WTC11 (cell line): ENCODE data around the gene ATCAY. TPM values are rescaled to one million over a fixed set of nuclear protein-coding genes. Genes with fewer than 3 reads are reported as not detected.
A peak's percentile ranks its signal among the peaks of the same experiment; 100 is the strongest.

Experiments used
- ATAC-seq: fragments of 200-7000 bp; cut with Tn5 transposase; 2 replicates; pipeline ENCODE4 v1.10.0; 2021; ENCODE audit warnings: mild to moderate bottlenecking, moderate library complexity
- Bru-seq: library from RNA; stranded (reverse); fragments of 400-500 nt; gene quantifications from one replicate; lab custom pipeline; 2021; lab: Mats Ljungman, UMichigan
- CTCF ChIA-PET: fragments of 300-600 bp; sonication (Branson Sonifier 250); formaldehyde crosslinking; loops from one replicate; lab custom pipeline; 2021; ENCODE audit warnings: antibody characterized with exemption; lab: Charles Lee
- POLR2A ChIA-PET: fragments of 350-600 bp; sonication (Branson Sonifier 250); formaldehyde crosslinking; loops from one replicate; lab custom pipeline; 2021; ENCODE audit warnings: antibody characterized with exemption; lab: Charles Lee
- DNase-seq: peaks from one replicate; pipeline ENCODE4 v3.0.0; 2021; ENCODE audit warnings: low spot score
- H3K27ac Mint-ChIP-seq: 2 replicates; pipeline ENCODE4 v1.8.0; 2021; ENCODE audit warnings: mixed read lengths
- H3K27me3 Mint-ChIP-seq: 2 replicates; pipeline ENCODE4 v1.8.0; 2021; ENCODE audit warnings: low read depth, mild to moderate bottlenecking, moderate library complexity, mixed read lengths
- H3K36me3 Mint-ChIP-seq: 2 replicates; pipeline ENCODE4 v1.8.0; 2021; ENCODE audit warnings: mixed read lengths
- H3K4me1 Mint-ChIP-seq: 2 replicates; pipeline ENCODE4 v1.8.0; 2022; ENCODE audit warnings: mixed read lengths
- H3K4me3 Mint-ChIP-seq: 2 replicates; pipeline ENCODE4 v1.8.0; 2021; ENCODE audit warnings: mild to moderate bottlenecking, moderate library complexity, mixed read lengths
- H3K9me3 Mint-ChIP-seq: 2 replicates; pipeline ENCODE4 v1.8.0; 2021; ENCODE audit warnings: mixed read lengths
- AFF4 ChIP-seq: sonication (generic); formaldehyde crosslinking; IDR thresholded peaks from 2 replicates; pipeline ENCODE4 v1.8.1; 2023; ENCODE audit warnings: mild to moderate bottlenecking, missing genetic modification reagents, borderline replicate concordance
- ATF6 ChIP-seq: sonication (generic); formaldehyde crosslinking; IDR thresholded peaks from 2 replicates; pipeline ENCODE4 v1.8.1; 2023; ENCODE audit warnings: mild to moderate bottlenecking, missing genetic modification reagents
- E2F1 ChIP-seq: sonication (generic); formaldehyde crosslinking; IDR thresholded peaks from 2 replicates; pipeline ENCODE4 v1.8.0; 2022; ENCODE audit warnings: mild to moderate bottlenecking, missing genetic modification reagents
- E2F5 ChIP-seq: sonication (generic); formaldehyde crosslinking; IDR thresholded peaks from 2 replicates; pipeline ENCODE4 v1.8.1; 2022; ENCODE audit warnings: mild to moderate bottlenecking, moderate library complexity, missing genetic modification reagents
- ETV6 ChIP-seq: sonication (generic); formaldehyde crosslinking; IDR thresholded peaks from 2 replicates; pipeline ENCODE4 v1.8.1; 2022; ENCODE audit warnings: mild to moderate bottlenecking, missing genetic modification reagents
- FOXK1 ChIP-seq: sonication (generic); formaldehyde crosslinking; IDR thresholded peaks from 2 replicates; pipeline ENCODE4 v1.8.0; 2022; ENCODE audit warnings: mild to moderate bottlenecking, moderate library complexity, missing genetic modification reagents
- GABPB1 ChIP-seq: sonication (generic); formaldehyde crosslinking; IDR thresholded peaks from 2 replicates; pipeline ENCODE4 v1.8.1; 2023; ENCODE audit warnings: mild to moderate bottlenecking, missing genetic modification reagents
- NR2C2 ChIP-seq: sonication (generic); formaldehyde crosslinking; IDR thresholded peaks from 2 replicates; pipeline ENCODE4 v1.8.0; 2022; ENCODE audit warnings: mild to moderate bottlenecking, missing genetic modification reagents
- OVOL2 ChIP-seq: fragments of 250-450 bp; sonication (Bioruptor Pico); IDR thresholded peaks from 2 replicates; pipeline ENCODE4 v1.9.0; 2021; ENCODE audit warnings: mild to moderate bottlenecking, borderline replicate concordance
- SOX15 ChIP-seq: fragments of 250-450 bp; sonication (Bioruptor Pico); IDR thresholded peaks from 2 replicates; pipeline ENCODE4 v1.9.0; 2021; ENCODE audit warnings: mild to moderate bottlenecking
- USF1 ChIP-seq: sonication (generic); formaldehyde crosslinking; IDR thresholded peaks from 2 replicates; pipeline ENCODE4 v1.8.0; 2022; ENCODE audit warnings: mild to moderate bottlenecking, missing genetic modification reagents
- ZNF121 ChIP-seq: sonication (generic); formaldehyde crosslinking; IDR thresholded peaks from 2 replicates; pipeline ENCODE4 v1.8.0; 2023; ENCODE audit warnings: missing genetic modification reagents
- ZNF416 ChIP-seq: fragments of 250-450 bp; sonication (Bioruptor Pico); IDR thresholded peaks from 2 replicates; pipeline ENCODE4 v1.9.0; 2021; ENCODE audit warnings: mild to moderate bottlenecking, inconsistent platforms
- ZNF423 ChIP-seq: fragments of 250-450 bp; sonication (Bioruptor Pico); IDR thresholded peaks from 2 replicates; pipeline ENCODE4 v2.1.2; 2022; ENCODE audit warnings: mild to moderate bottlenecking, moderate library complexity
- long read RNA-seq, 3 experiments: library from RNA in 1 of 3; library from capped mRNA in 1 of 3; library from polyadenylated mRNA in 1 of 3; unstranded in 2 of 3; stranded (forward) in 1 of 3; transcript quantifications; one replicate each; pipeline ENCODE4 v2.0.0, GENCODE V29; 2021
- total RNA-seq: library from RNA; stranded (reverse); gene quantifications from 3 replicates; pipeline ENCODE4 v1.2.3, GENCODE V29; 2021

The ATCAY gene
- total RNA-seq (21.1 to 23.5 TPM (median 21.3 TPM) in 3 replicates), Bru-seq, nascent RNA (percentile 42 among the genes with signal in this experiment)
- long read RNA-seq, experiment 1, full-length matches to known transcripts = 15 of 37 reads
- long read RNA-seq, experiment 1, partial matches to known transcripts = 19 of 37 reads
- long read RNA-seq, experiment 1, other reads (novel, unspliced or antisense) = 3 of 37 reads
- long read RNA-seq, experiment 2, full-length matches to known transcripts = 5 of 27 reads
- long read RNA-seq, experiment 2, partial matches to known transcripts = 19 of 27 reads
- long read RNA-seq, experiment 2, other reads (novel, unspliced or antisense) = 3 of 27 reads
- long read RNA-seq, experiment 3 = 0 reads

GRCh38 chr19:3880471-3881271, at the start of gene ATCAY:
TSS of gene ATCAY (plus strand) at chr19:3880685. CDS start at chr19:3885768, 5,083 bp downstream.
- Mint-ChIP-seq H3K4me1 (peaks cover 13% of the 10 kb centered on the region; the same call in 1 of the 2 replicates), H3K27ac (peak within 1 kb of the TSS; percentile 54; the same call in 1 of the 2 replicates), H3K36me3 (no peaks in the 10 kb centered on the region), H3K4me3 (peak within 1 kb of the TSS; percentile 85), H3K9me3 (no peaks in the 10 kb centered on the region), H3K27me3 (peaks cover 10% of the 10 kb centered on the region)
- TF ChIP-seq USF1 (peak; percentile 21; the same call in 1 of the 2 replicates), ETV6 (CRISPR knock-in tag) (0 out of 2 replicates have a peak, but pooled peaks have one; percentile 36), NR2C2 (no peak)
- ChIA-PET POLR2A (interaction anchor here (0.7 to 2.0 kb wide), 8 partner anchors 10 to 352 kb away, joined by 3 to 16 read pairs (median 4); partner anchors contain the start of genes EEF2, NMRK2, PIAS4 and ZFR2), CTCF (interaction anchor here (0.6 to 2.6 kb wide), 26 partner anchors 9 to 1870 kb away, joined by 3 to 28 read pairs (median 5); partner anchors contain the start of genes DAPK3, MRPL54, NMRK2 and ZFR2)
- ATAC-seq (peak; percentile 71), DNase-seq (peak; percentile 69)

GRCh38 chr19:3831601-3832000, 48.9 kb upstream of the ATCAY start:
- Mint-ChIP-seq H3K4me3 (no peak overlapping the region), H3K36me3 (no peaks in the 10 kb centered on the region)

GRCh38 chr19:3832001-3832400, 48.5 kb upstream of the ATCAY start:
- Mint-ChIP-seq H3K4me3 (no peak overlapping the region), H3K27ac (no peak overlapping the region), H3K4me1 (no peaks in the 10 kb centered on the region), H3K27me3 (no peaks in the 10 kb centered on the region; the same call in 1 of the 2 replicates), H3K9me3 (peaks cover 4% of the 10 kb centered on the region), H3K36me3 (peaks cover 1% of the 10 kb centered on the region; the same call in 1 of the 2 replicates)
- ATAC-seq = no peak
- ChIA-PET POLR2A (interaction anchor here (0.6 to 0.7 kb wide), 2 partner anchors 156 to 1162 kb away, joined by 3 to 5 read pairs; no protein-coding TSS in a partner anchor), CTCF (interaction anchor here (2.0 to 2.7 kb wide), 2 partner anchors 10 to 17 kb away, joined by 5 to 22 read pairs; no protein-coding TSS in a partner anchor)
- no peak for DNase-seq
- TF ChIP-seq AFF4 (no peak), ZNF121 (CRISPR knock-in tag) (no peak), GABPB1 (no peak), E2F5 (CRISPR knock-in tag) (no peak), FOXK1 (CRISPR knock-in tag) (no peak), SOX15 (no peak), OVOL2 (CRISPR knock-in tag) (no peak), ZNF423 (no peak)

More at GRCh38 chr19:3831601-3832000, 48.9 kb upstream of the ATCAY start:
- ChIA-PET POLR2A (interaction anchor here (0.6 to 0.7 kb wide), 2 partner anchors 157 to 1162 kb away, joined by 3 to 5 read pairs; no protein-coding TSS in a partner anchor), CTCF (interaction anchor here (2.0 to 2.7 kb wide), 2 partner anchors 10 to 17 kb away, joined by 5 to 22 read pairs; no protein-coding TSS in a partner anchor)
- H3K27me3 Mint-ChIP-seq = no peaks in the 10 kb centered on the region
- H3K27ac Mint-ChIP-seq = no peak overlapping the region
- TF ChIP-seq E2F1 (CRISPR knock-in tag) (no peak), ATF6 (CRISPR knock-in tag) (no peak), E2F5 (CRISPR knock-in tag) (no peak), ZNF416 (CRISPR knock-in tag) (no peak)
- ATAC-seq (no peak), DNase-seq (no peak)
- no peaks in the 10 kb centered on the region for H3K4me1 Mint-ChIP-seq
- H3K9me3 Mint-ChIP-seq = no peaks in the 10 kb centered on the region
